Left lung (tissue), 10 donors: ENCODE results near the gene VWCE. TPM values are rescaled to one million over a fixed set of nuclear protein-coding genes. Genes with fewer than 3 reads are reported as not detected.

Experiments
- ATAC-seq: fragments of 200-7000 bp; cut with Tn5 transposase; one replicate; pipeline ENCODE4 v1.9.1; 2020; ENCODE audit warnings: moderate library complexity
- DNase-seq, 4 donors: peaks; one replicate each; pipeline ENCODE4 v3.0.0-alpha.2; 2013 to 2020
- H3K27ac ChIP-seq, 2 donors: fragments of 200-600 bp; sonication (generic) in 1 of 2; one replicate each; pipeline versions ENCODE4 v1.5.0 to v1.8.0; 2020 to 2021
- H3K27me3 ChIP-seq, 2 donors: fragments of 200-600 bp; sonication (generic) in 1 of 2; one replicate each; pipeline versions ENCODE4 v1.5.0 to v1.8.0; 2020 to 2021
- H3K36me3 ChIP-seq, 2 donors: fragments of 200-600 bp; sonication (generic) in 1 of 2; one replicate each; pipeline versions ENCODE4 v1.5.0 to v1.8.0; 2020 to 2021
- H3K4me1 ChIP-seq, 2 donors: fragments of 200-600 bp; one replicate each; pipeline ENCODE4 v1.8.0; 2021
- H3K4me3 ChIP-seq, 2 donors: fragments of 200-600 bp; sonication (generic) in 1 of 2; one replicate each; pipeline versions ENCODE4 v1.5.0 to v1.8.0; 2020 to 2021; ENCODE audit warnings: mild to moderate bottlenecking in 1 of 2
- H3K9me3 ChIP-seq, 2 donors: fragments of 200-600 bp; sonication (generic) in 1 of 2; one replicate each; pipeline versions ENCODE4 v1.5.0 to v1.8.0; 2020 to 2021
- intact Hi-C, 2 donors: fragments of 100-400 bp; cut with DNase I; formaldehyde crosslinking; loops; one replicate each; pipeline versions ENCODE4 v1.11.2 to v1.14.2; 2022
- polyA plus RNA-seq, 6 donors: library from polyadenylated mRNA; unstranded; fragments of 120-200 nt; gene quantifications; one replicate each; pipeline ENCODE4 v1.2.1, GENCODE V29; 2013; ENCODE audit not compliant: insufficient read length in 6 of 6
- total RNA-seq, 2 donors: library from RNA; stranded (reverse); fragmentation: NEBNext Ultra II Directional; extraction: Animal tissue kit (Norgen Biotek cat#: 25700); gene quantifications; one replicate each; pipeline ENCODE4 v1.2.1, GENCODE V29; 2021
- TF ChIP-seq, protein P1 (sequence below), 2 donors: fragments of 200-600 bp; sonication (generic) in 1 of 2; IDR thresholded peaks; one replicate each; pipeline versions ENCODE4 v1.5.0 to v1.8.0; 2021; ENCODE audit warnings: antibody characterized with exemption in 2 of 2
- donor health status: DM: no; HTN: yes; CAD: no.
- donor health status: DM: no; HTN: no; CAD: no.

The VWCE gene
- total and polyA plus RNA-seq, 8 donors: 0.55 to 3.6 (median 1.8) TPM

DNA sequence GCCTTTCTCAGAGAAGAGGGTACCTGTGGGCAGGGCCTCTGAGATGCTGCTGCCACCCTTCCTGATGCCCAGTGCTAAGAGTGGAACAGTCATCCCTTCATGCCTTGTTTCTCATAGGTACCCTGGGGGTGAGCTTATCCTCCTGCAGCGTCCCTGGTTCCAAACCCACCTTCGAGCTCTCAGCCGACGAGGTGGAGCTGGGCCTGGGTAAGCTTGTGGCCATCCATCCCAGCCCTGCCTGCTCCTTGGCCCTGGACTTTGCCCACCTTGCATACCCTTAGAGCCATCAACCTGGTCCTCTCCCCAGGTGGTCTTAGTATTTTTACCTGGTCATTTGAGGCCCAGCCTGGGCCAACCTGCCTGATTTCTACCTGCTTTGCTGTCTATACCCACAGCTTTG lies 46.6 kb upstream of the VWCE start:
- Histone ChIP-seq H3K9me3 (no peaks in the 10 kb centered on the region), H3K4me3 (no peak overlapping the region), H3K27me3 (no peaks in the 10 kb centered on the region), H3K4me1 (peaks cover 0 to under 1% of the 10 kb centered on the region in 2 donors), H3K36me3 (peaks cover 0 to 52% of the 10 kb centered on the region in 2 donors), H3K27ac (no peak overlapping the region)
- TF ChIP-seq, protein P1, sequence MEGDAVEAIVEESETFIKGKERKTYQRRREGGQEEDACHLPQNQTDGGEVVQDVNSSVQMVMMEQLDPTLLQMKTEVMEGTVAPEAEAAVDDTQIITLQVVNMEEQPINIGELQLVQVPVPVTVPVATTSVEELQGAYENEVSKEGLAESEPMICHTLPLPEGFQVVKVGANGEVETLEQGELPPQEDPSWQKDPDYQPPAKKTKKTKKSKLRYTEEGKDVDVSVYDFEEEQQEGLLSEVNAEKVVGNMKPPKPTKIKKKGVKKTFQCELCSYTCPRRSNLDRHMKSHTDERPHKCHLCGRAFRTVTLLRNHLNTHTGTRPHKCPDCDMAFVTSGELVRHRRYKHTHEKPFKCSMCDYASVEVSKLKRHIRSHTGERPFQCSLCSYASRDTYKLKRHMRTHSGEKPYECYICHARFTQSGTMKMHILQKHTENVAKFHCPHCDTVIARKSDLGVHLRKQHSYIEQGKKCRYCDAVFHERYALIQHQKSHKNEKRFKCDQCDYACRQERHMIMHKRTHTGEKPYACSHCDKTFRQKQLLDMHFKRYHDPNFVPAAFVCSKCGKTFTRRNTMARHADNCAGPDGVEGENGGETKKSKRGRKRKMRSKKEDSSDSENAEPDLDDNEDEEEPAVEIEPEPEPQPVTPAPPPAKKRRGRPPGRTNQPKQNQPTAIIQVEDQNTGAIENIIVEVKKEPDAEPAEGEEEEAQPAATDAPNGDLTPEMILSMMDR (IDR thresholded peaks at IDR 0.05): no peak
- no peak for DNase-seq
- intact Hi-C loops: no loop called here
- ATAC-seq: no peak

GRCh38 chr11:61340979-61341378 lies 45.9 kb upstream of the VWCE start:
- no peak for DNase-seq

GRCh38 chr11:61339490-61339878 lies 44.4 kb upstream of the VWCE start:
- H3K36me3 ChIP-seq: peaks cover 0 to 41% of the 10 kb centered on the region in 2 donors
- H3K27me3 ChIP-seq: no peaks in the 10 kb centered on the region
- no peak overlapping the region for H3K4me3 ChIP-seq
- H3K9me3 ChIP-seq: no peaks in the 10 kb centered on the region
- TF ChIP-seq, protein P1 (IDR thresholded peaks at IDR 0.05): no peak
- peaks cover 0 to 11% of the 10 kb centered on the region in 2 donors for H3K4me1 ChIP-seq
- ATAC-seq (no peak), DNase-seq (no peak)
- intact Hi-C loops: no loop called here
- H3K27ac ChIP-seq: no peak overlapping the region

More at GRCh38 chr11:61340979-61341378, 45.9 kb upstream of the VWCE start:
- H3K4me1 ChIP-seq: peaks cover 0 to 8% of the 10 kb centered on the region in 2 donors
- peaks cover 0 to 46% of the 10 kb centered on the region in 2 donors for H3K36me3 ChIP-seq
- no peaks in the 10 kb centered on the region for H3K27me3 ChIP-seq
- TF ChIP-seq, protein P1 (IDR thresholded peaks at IDR 0.05): no peak
- intact Hi-C loops: no loop called here
- H3K27ac ChIP-seq: no peak overlapping the region
- no peak overlapping the region for H3K4me3 ChIP-seq
- no peaks in the 10 kb centered on the region for H3K9me3 ChIP-seq
- no peak for ATAC-seq

GRCh38 chr11:61338783-61339489 lies 43.8 kb upstream of the VWCE start:
- Histone ChIP-seq H3K27ac (no peak overlapping the region), H3K4me3 (no peak overlapping the region), H3K4me1 (peaks cover 0 to 15% of the 10 kb centered on the region in 2 donors), H3K27me3 (no peaks in the 10 kb centered on the region), H3K36me3 (peaks cover 0 to 41% of the 10 kb centered on the region in 2 donors), H3K9me3 (no peaks in the 10 kb centered on the region)
- TF ChIP-seq, protein P1 (IDR thresholded peaks at IDR 0.05): no peak
- no peak for DNase-seq
- ATAC-seq: no peak
- intact Hi-C loops: no loop called here

DNA sequence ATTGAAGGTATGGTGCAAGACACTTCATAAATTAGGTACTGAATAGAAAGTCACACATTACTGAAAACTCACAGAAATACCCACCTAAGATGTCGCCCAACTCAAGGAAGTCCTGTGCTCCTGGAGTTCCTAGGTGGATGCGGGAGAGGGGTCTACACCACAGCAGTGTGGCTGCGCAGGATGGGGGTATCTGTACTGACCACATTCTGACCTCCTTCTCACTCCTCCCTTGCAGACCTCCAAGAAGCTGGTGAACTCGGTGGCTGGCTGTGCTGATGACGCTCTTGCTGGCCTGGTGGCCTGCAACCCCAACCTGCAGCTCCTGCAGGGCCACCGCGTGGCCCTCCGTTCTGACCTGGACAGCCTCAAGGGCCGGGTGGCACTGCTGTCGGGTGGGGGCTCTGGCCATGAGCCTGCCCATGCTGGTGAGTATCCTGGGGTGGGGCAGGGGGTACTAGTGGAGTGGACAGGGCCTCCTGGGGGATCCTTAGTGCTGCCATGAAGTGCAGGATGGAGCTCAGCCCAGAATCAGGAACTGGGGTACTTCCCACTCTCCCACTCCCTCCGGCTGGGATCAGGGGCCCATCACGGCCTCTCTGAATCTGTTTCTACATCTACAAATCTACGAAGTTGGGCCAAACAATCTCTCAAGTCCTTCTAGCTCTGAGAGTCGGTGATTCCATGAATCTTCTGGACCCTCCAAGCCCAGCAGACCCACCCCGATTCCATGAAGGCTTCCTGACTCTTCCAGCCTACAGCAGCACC lies 42.8 kb upstream of the VWCE start:
- H3K4me1 ChIP-seq: peaks cover 0 to 21% of the 10 kb centered on the region in 2 donors

More for the DNA sequence above, 42.8 kb upstream of the VWCE start:
- peaks cover 0 to 31% of the 10 kb centered on the region in 2 donors for H3K36me3 ChIP-seq
- intact Hi-C loops: loop anchor here in 1 of 2 donors (2.0 kb wide), 1 partner anchor 47 kb away; no protein-coding TSS in a partner anchor
- no peak for ATAC-seq
- no peaks in the 10 kb centered on the region for H3K9me3 ChIP-seq
- H3K27me3 ChIP-seq: no peaks in the 10 kb centered on the region
- no peak overlapping the region for H3K27ac ChIP-seq
- TF ChIP-seq, protein P1 (IDR thresholded peaks at IDR 0.05): no peak
- DNase-seq: peak in 1 of 4 donors; percentile 24
- H3K4me3 ChIP-seq: no peak overlapping the region
